Endothelial cell of umbilical vein (primary cell): ENCODE measurements around the gene KLRD1. TPM values are rescaled to one million over a fixed set of nuclear protein-coding genes. Genes with fewer than 3 reads are reported as not detected.
"Not testable (repeated sequence)": the region's sequence is repeated elsewhere in the genome, so short reads cannot be mapped to it uniquely, and the experiment has no call there.

Source experiments
- BruUV-seq: library from RNA; stranded (reverse); fragments of 400-500 nt; replicated peaks from 2 replicates; lab custom pipeline; 2021; lab: Mats Ljungman, UMichigan
- CTCF ChIA-PET: fragments of 300-600, 350-600 bp; sonication (Branson Sonifier 250); formaldehyde crosslinking; loops from one replicate; lab custom pipeline; 2021; ENCODE audit warnings: antibody characterized with exemption, inconsistent platforms; lab: Charles Lee
- POLR2A ChIA-PET: fragments of 300-600, 350-600 bp; sonication (Branson Sonifier 250); formaldehyde crosslinking; loops from one replicate; lab custom pipeline; 2021; ENCODE audit warnings: antibody characterized with exemption, inconsistent platforms; lab: Charles Lee
- DNase-seq: peaks from one replicate; pipeline ENCODE4 v3.0.0-alpha.2; 2011; ENCODE audit warnings: low read depth, low spot score
- FAIRE-seq: peaks from 2 replicates; lab custom pipeline; 2011; peaks lifted over from hg19 to GRCh38; lab: Jason Lieb, UNC
- H2AFZ ChIP-seq: 2 replicates; pipeline ENCODE4 v1.6.0; 2012; ENCODE audit warnings: low read depth, low read length, control low read depth, inconsistent platforms
- H3K27ac ChIP-seq: 2 replicates; pipeline ENCODE4 v1.5.1; 2011; ENCODE audit warnings: low read depth, mild to moderate bottlenecking, control low read depth, low read length, moderate library complexity; ENCODE audit not compliant: insufficient read depth
- H3K27me3 ChIP-seq, 2 experiments: 2 replicates each; pipeline versions ENCODE4 v1.6.0 to v1.6.1; 2011; ENCODE audit warnings: low read length in 2 of 2, mixed read lengths in 1 of 2; ENCODE audit not compliant: control insufficient read depth in 2 of 2, insufficient read depth in 2 of 2
- H3K36me3 ChIP-seq, 2 experiments: 2 replicates in 1 of 2; 3 replicates in 1 of 2; pipeline ENCODE4 v1.5.1; 2011; ENCODE audit warnings: low read length in 2 of 2, mild to moderate bottlenecking in 1 of 2, moderate library complexity in 1 of 2; ENCODE audit not compliant: control insufficient read depth in 2 of 2, insufficient read depth in 2 of 2; ENCODE audit errors: extremely low read depth in 1 of 2
- H3K4me1 ChIP-seq: 3 replicates; pipeline ENCODE4 v1.5.1; 2011; ENCODE audit warnings: mild to moderate bottlenecking, low read length; ENCODE audit not compliant: control insufficient read depth, insufficient read depth; ENCODE audit errors: extremely low read depth
- H3K4me2 ChIP-seq: 2 replicates; pipeline ENCODE4 v1.6.1; 2011; ENCODE audit warnings: low read length, control low read depth, mixed read lengths; ENCODE audit not compliant: insufficient read depth
- H3K4me3 ChIP-seq, 3 experiments: fragments of 200-600 bp in 1 of 3; sonication (generic), shearing (Covaris generic) in 1 of 3; replicated peaks in 1 of 3; 2 replicates each; pipeline ENCODE4 v1.5.1; 2011 to 2016; ENCODE audit warnings: control low read depth in 3 of 3, low read length in 3 of 3, mild to moderate bottlenecking in 2 of 3, inconsistent platforms in 1 of 3, low read depth in 1 of 3, moderate library complexity in 1 of 3; ENCODE audit not compliant: insufficient read depth in 1 of 3
- H3K79me2 ChIP-seq: 2 replicates; pipeline ENCODE4 v1.6.0; 2012; ENCODE audit warnings: low read length, inconsistent platforms; ENCODE audit not compliant: control insufficient read depth, insufficient read depth
- H3K9ac ChIP-seq: replicated peaks from 2 replicates; pipeline ENCODE3; 2011; ENCODE audit warnings: low read length, control low read depth; ENCODE audit not compliant: insufficient read depth; ENCODE audit errors: extremely low read depth
- H3K9me1 ChIP-seq: replicated peaks from 3 replicates; pipeline ENCODE4 v1.6.0; 2011; ENCODE audit warnings: mild to moderate bottlenecking, low read length; ENCODE audit not compliant: control insufficient read depth, insufficient read depth; ENCODE audit errors: extremely low read depth
- H3K9me3 ChIP-seq: replicated peaks from 2 replicates; pipeline ENCODE4 v1.5.1; 2012; ENCODE audit warnings: low read length, inconsistent platforms; ENCODE audit not compliant: control insufficient read depth, insufficient read depth
- H4K20me1 ChIP-seq: replicated peaks from 2 replicates; pipeline ENCODE3; 2011; ENCODE audit warnings: mild to moderate bottlenecking, low read length; ENCODE audit not compliant: control insufficient read depth, insufficient read depth; ENCODE audit errors: extremely low read depth
- CTCF ChIP-seq, 2 donors: IDR thresholded peaks; 1 replicate in 1 of 2; 2 replicates in 1 of 2; pipeline ENCODE4 v1.5.1; 2011; ENCODE audit warnings: low read length in 2 of 2, mild to moderate bottlenecking in 2 of 2, moderate library complexity in 2 of 2, control low read depth in 1 of 2, inconsistent platforms in 1 of 2, low read depth in 1 of 2; ENCODE audit not compliant: insufficient read depth in 1 of 2; ENCODE audit errors: extremely low read depth in 1 of 2
- EZH2 ChIP-seq: IDR thresholded peaks from 2 replicates; pipeline ENCODE4 v1.6.1; 2012; ENCODE audit warnings: borderline replicate concordance, low read depth, mild to moderate bottlenecking, moderate library complexity, low read length, inconsistent platforms; ENCODE audit not compliant: severe bottlenecking
- FOS ChIP-seq: IDR thresholded peaks from 2 replicates; pipeline ENCODE4 v1.6.1; 2011; ENCODE audit warnings: mild to moderate bottlenecking, low read length, moderate library complexity, borderline replicate concordance; ENCODE audit not compliant: insufficient read depth
- GATA2 ChIP-seq: IDR thresholded peaks from 2 replicates; pipeline ENCODE4 v1.7.0; 2011; ENCODE audit warnings: low read depth, mild to moderate bottlenecking, moderate library complexity, mixed read lengths, low read length; ENCODE audit not compliant: insufficient read length, insufficient read depth
- JUN ChIP-seq: IDR thresholded peaks from 2 replicates; pipeline ENCODE4 v1.6.1; 2011; ENCODE audit warnings: borderline replicate concordance, low read depth; ENCODE audit not compliant: insufficient read length, insufficient read depth
- MAX ChIP-seq: IDR thresholded peaks from 2 replicates; pipeline ENCODE4 v1.6.1; 2011; ENCODE audit not compliant: insufficient read depth, insufficient read length
- MYC ChIP-seq: IDR thresholded peaks from one replicate; pipeline ENCODE4 v1.6.1; 2011; ENCODE audit warnings: mild to moderate bottlenecking, low read depth, low read length
- POLR2A ChIP-seq: IDR thresholded peaks from 2 replicates; pipeline ENCODE4 v1.6.1; 2012; ENCODE audit warnings: low read depth, mild to moderate bottlenecking, control low read depth, low read length
- POLR2AphosphoS5 ChIP-seq: IDR thresholded peaks from 2 replicates; pipeline ENCODE4 v1.6.1; 2012; ENCODE audit warnings: low read depth, mild to moderate bottlenecking, control low read depth, low read length, moderate library complexity; ENCODE audit not compliant: insufficient read depth
- dilution Hi-C: fragments of 300-500 bp; cut with MboI; formaldehyde crosslinking; loops from one replicate; pipeline ENCODE4 v1.15.0; 2019; ENCODE audit warnings: low sequenced_read_pairs; ENCODE audit not compliant: extremely low pct_ligation_motif_present
- intact Hi-C: fragments of 100-400 bp; cut with micrococcal nuclease; formaldehyde crosslinking; loops from one replicate; pipeline ENCODE4 v1.10.0; 2022
- polyA plus RNA-seq, 4 experiments: library from polyadenylated mRNA; depleted of rRNA in 3 of 4; stranded (reverse) in 3 of 4; unstranded in 1 of 4; fragments of >200 nt; gene quantifications; 2 replicates each; pipeline versions ENCODE4 v1.2.1 to v1.2.3, GENCODE V29; 2011 to 2012; ENCODE audit warnings: missing spikeins in 1 of 4
- total RNA-seq: library from RNA; stranded (reverse); gene quantifications from 2 replicates; pipeline ENCODE4 v1.2.3, GENCODE V29; 2021

The KLRD1 gene
- total and polyA plus RNA-seq, 2 donors (not counting 3 experiments of a cell fraction or from before 2014, with no cell fraction given): 0.13 to 0.15 TPM

- intact Hi-C loops: loop anchor here (1.0 kb wide), 1 partner anchor 21 kb away; no protein-coding TSS in a partner anchor
- CTCF ChIA-PET: interaction anchor here (1.0 kb wide), 1 partner anchor 19 kb away, joined by 4 read pairs; no protein-coding TSS in a partner anchor
- no TSS peak for BruUV-seq
- Histone ChIP-seq H4K20me1 (no peaks in the 10 kb centered on the region), H3K4me2 (no peak overlapping the region), H3K36me3 (no peaks in the 10 kb centered on the region), H3K9ac (no peak overlapping the region), H3K4me1 (peaks cover 17% of the 10 kb centered on the region), H3K27ac (no peak overlapping the region), H3K79me2 (no peaks in the 10 kb centered on the region), H3K4me3 (no peak overlapping the region), H3K9me1 (no peaks in the 10 kb centered on the region), H2AFZ (no peak overlapping the region), H3K27me3 (no peaks in the 10 kb centered on the region), H3K9me3 (no peaks in the 10 kb centered on the region)
- dilution Hi-C loops: no loop called here
- FAIRE-seq (no peak), DNase-seq (no peak)
- TF ChIP-seq CTCF (IDR thresholded peaks at IDR 0.05; ENCODE audit: extremely low read depth in 1 of 2, insufficient read depth in 1 of 2, low read depth in 1 of 2, low read length in 2 of 2) (no peak), FOS (no peak), MAX (no peak), POLR2AphosphoS5 (no peak), POLR2A (no peak), MYC (no peak), JUN (no peak), GATA2 (no peak), EZH2 (no peak)
- POLR2A ChIA-PET: interaction anchor here (0.7 kb wide), 1 partner anchor 348 kb away, joined by 8 read pairs; no protein-coding TSS in a partner anchor
Measured at GRCh38 chr12:10341892-10342509, 34.3 kb downstream of the KLRD1 start.

- intact Hi-C loops, H3K27me3 ChIP-seq, dilution Hi-C loops, H3K9me3 ChIP-seq, POLR2A ChIA-PET, H3K36me3 ChIP-seq, H3K9ac ChIP-seq, H3K4me3 ChIP-seq, DNase-seq, CTCF ChIA-PET, H3K4me2 ChIP-seq, H3K79me2 ChIP-seq, H3K27ac ChIP-seq, H3K9me1 ChIP-seq, BruUV-seq, H3K4me1 ChIP-seq, H2AFZ ChIP-seq, FAIRE-seq, H4K20me1 ChIP-seq: not testable (repeated sequence)
Measured at GRCh38 chr12:10351457-10351856, 43.8 kb downstream of the KLRD1 start.
